ENCODE data around the gene WNT8B. TPM values are rescaled to one million over a fixed set of nuclear protein-coding genes. Genes with fewer than 3 reads are reported as not detected.

Gene WNT8B
- polyA plus RNA-seq, 6 donors from 2014 or later = 0.17 TPM; not detected in 5

- peak overlapping the region in 1 of 6 donors; percentile 61 for H3K27ac Mint-ChIP-seq
- H3K4me1 Mint-ChIP-seq = no peaks in the 10 kb centered on the region
- ATAC-seq (ENCODE audit: low read depth in 2 of 2) (no peak), DNase-seq (no peak)
- no peak overlapping the region for H3K4me3 Mint-ChIP-seq
- no peaks in the 10 kb centered on the region for H3K9me3 Mint-ChIP-seq
- peaks cover 11 to 18% of the 10 kb centered on the region in 2 donors for H3K36me3 Mint-ChIP-seq
- peaks cover 0 to 4% (median 0%) of the 10 kb centered on the region in 3 donors for H3K27me3 Mint-ChIP-seq
Measured at GRCh38 chr10:100510533-100511308, 47.9 kb downstream of the WNT8B start.

DNA sequence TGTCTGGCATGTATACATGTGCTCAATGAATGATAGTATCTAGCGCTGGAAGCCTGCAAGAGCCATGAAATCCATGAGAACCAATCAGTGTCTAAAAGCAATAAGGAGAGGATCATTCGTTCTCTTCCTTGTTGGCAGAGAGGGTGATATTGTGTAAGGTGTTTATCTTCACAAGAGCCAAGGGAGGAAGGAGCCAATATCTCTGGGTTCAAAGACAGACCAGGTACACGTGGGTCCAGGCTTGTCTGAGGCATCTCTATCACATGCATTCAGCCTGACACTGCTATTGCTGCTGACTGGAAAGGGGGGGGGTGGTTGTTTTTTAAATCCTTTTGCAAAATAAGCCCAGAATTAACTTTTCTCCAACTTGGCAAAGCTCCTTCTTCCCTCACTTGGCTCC lies 52.8 kb downstream of the WNT8B start:
- H3K4me3 Mint-ChIP-seq = no peak overlapping the region
- no peak overlapping the region for H3K27ac Mint-ChIP-seq
- no peaks in the 10 kb centered on the region for H3K9me3 Mint-ChIP-seq
- H3K4me1 Mint-ChIP-seq = peaks cover 7 to 12% (median 9%) of the 10 kb centered on the region in 3 donors
- DNase-seq (no peak), ATAC-seq (ENCODE audit: low read depth in 2 of 2) (no peak)
- H3K27me3 Mint-ChIP-seq = peaks cover 12 to 20% (median 17%) of the 10 kb centered on the region in 3 donors
- peaks cover 0 to 18% of the 10 kb centered on the region in 2 donors for H3K36me3 Mint-ChIP-seq

- DNase-seq (no peak), ATAC-seq (ENCODE audit: low read depth in 2 of 2) (no peak)
- H3K27ac Mint-ChIP-seq = peak overlapping the region in 2 of 6 donors; percentile 79 to 88
- H3K36me3 Mint-ChIP-seq = peaks cover 0 to 18% of the 10 kb centered on the region in 2 donors
- peaks cover 12 to 20% (median 17%) of the 10 kb centered on the region in 3 donors for H3K27me3 Mint-ChIP-seq
- H3K4me1 Mint-ChIP-seq = peaks cover 7 to 12% (median 9%) of the 10 kb centered on the region in 3 donors
- no peaks in the 10 kb centered on the region for H3K9me3 Mint-ChIP-seq
- H3K4me3 Mint-ChIP-seq = no peak overlapping the region
Measured at GRCh38 chr10:100516847-100517246, 54.0 kb downstream of the WNT8B start.

DNA sequence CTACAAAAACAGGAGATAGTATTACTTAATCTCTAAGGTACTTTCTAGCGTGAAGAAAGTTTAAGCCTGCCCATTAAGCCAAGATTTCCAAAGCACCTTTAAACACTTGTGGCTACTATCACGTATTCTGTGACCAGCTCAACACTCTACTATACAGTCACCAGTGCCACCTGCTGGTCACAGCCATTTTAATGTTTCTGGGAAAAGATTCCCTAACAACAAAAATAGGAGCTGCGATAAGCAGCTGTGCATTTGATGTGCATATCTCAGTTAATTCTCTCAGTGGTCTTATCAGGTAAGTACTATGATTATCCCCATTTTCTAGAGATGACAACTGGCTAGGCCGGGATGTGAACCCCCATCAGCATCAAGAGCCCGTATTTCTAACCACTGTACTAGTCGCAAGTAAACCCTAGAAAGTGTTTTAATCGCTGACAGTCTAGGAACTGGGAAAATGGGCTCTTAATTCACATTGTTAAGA lies 56.0 kb downstream of the WNT8B start:
- H3K4me3 Mint-ChIP-seq = peak overlapping the region in 5 of 8 donors; percentile 14 to 63 (median 51)
- ATAC-seq (ENCODE audit: low read depth in 2 of 2) = peak; percentile 57 to 61
- peaks cover 7 to 12% (median 9%) of the 10 kb centered on the region in 3 donors for H3K4me1 Mint-ChIP-seq
- peak overlapping the region in 1 of 6 donors; percentile 57 for H3K27ac Mint-ChIP-seq
- H3K36me3 Mint-ChIP-seq = peaks cover 4 to 14% of the 10 kb centered on the region in 2 donors
- peaks cover 12 to 20% (median 17%) of the 10 kb centered on the region in 3 donors for H3K27me3 Mint-ChIP-seq
- no peaks in the 10 kb centered on the region for H3K9me3 Mint-ChIP-seq
- DNase-seq = peak; percentile 29

GRCh38 chr10:100519311-100520051 lies 56.7 kb downstream of the WNT8B start, which contains the start of gene SEC31B:
Gene SEC31B, minus strand, starts transcription at chr10:100519861. Its CDS starts 2,909 bp downstream, at chr10:100516952.
- peak within 1 kb of the TSS in 1 of 6 donors; percentile 57 for H3K27ac Mint-ChIP-seq
- H3K4me3 Mint-ChIP-seq = peak within 1 kb of the TSS in 6 of 8 donors; percentile 50 to 64 (median 55)

DNA sequence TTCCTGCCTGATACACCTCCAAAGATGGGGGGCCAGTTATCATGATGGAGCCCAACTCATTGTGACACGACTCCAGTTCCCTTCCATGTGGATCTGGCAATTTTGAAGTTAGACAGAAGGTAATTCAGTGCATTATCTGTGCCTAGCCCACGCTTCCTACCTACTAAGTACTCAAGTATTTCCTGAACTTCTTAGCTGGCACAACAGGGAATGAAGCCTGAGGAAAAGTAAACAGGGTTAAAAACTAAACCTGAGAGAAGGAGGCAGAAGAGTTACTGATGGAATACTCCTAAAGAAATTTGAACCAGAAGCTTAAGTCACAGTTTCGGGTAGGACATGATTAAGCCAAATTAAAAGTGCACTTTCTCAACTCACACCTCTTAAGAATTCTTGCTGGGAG lies 58.0 kb downstream of the WNT8B start:
- H3K27me3 Mint-ChIP-seq = peaks cover 12 to 20% (median 13%) of the 10 kb centered on the region in 3 donors
- ATAC-seq (ENCODE audit: low read depth in 2 of 2) (no peak), DNase-seq (no peak)
- H3K4me3 Mint-ChIP-seq = no peak overlapping the region
- H3K9me3 Mint-ChIP-seq = no peaks in the 10 kb centered on the region
- H3K36me3 Mint-ChIP-seq = peaks cover 8 to 17% of the 10 kb centered on the region in 2 donors
- peaks cover 7 to 12% (median 9%) of the 10 kb centered on the region in 3 donors for H3K4me1 Mint-ChIP-seq
- H3K27ac Mint-ChIP-seq = no peak overlapping the region

More at GRCh38 chr10:100519311-100520051, 56.7 kb downstream of the WNT8B start, which contains the start of gene SEC31B:
- H3K9me3 Mint-ChIP-seq = no peaks in the 10 kb centered on the region
- DNase-seq (no peak), ATAC-seq (ENCODE audit: low read depth in 2 of 2) (peak in 1 of 2 donors; percentile 20)
- peaks cover 7 to 12% (median 9%) of the 10 kb centered on the region in 3 donors for H3K4me1 Mint-ChIP-seq
- peaks cover 11 to 14% of the 10 kb centered on the region in 2 donors for H3K36me3 Mint-ChIP-seq
- peaks cover 12 to 20% (median 17%) of the 10 kb centered on the region in 3 donors for H3K27me3 Mint-ChIP-seq

DNA sequence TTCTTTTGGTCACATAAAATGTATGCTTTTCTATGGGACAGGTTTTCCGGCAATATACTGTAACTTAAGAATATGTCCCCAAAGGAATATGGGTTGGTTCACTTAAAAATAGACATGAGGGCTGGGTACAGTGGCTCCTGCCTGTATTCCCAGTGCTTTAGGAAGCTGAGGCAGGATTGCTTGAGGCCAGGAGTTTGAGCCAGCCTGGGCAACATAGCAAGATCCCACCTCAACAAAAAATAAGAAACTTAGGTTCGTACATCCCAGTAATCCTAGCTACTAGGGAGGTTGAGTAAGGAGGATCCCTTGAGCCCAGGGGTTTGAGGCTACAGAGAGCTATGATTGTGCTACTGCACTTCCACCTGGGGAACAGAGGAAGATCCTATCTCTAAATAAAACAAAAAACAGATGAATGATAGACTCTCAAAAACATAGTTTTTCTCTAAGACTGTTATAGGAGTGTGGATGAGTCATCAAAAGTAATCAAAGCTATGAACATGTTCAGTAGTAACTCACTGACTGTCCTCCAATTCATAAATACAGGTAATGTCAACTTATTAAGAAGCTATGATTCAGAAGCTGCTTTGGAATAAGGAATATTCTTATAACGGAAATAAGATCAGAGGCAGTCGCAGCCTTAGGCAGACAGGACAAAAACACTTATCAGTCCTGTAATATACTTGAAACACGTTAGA lies 59.4 kb downstream of the WNT8B start:
- H3K9me3 Mint-ChIP-seq = no peaks in the 10 kb centered on the region
- H3K4me3 Mint-ChIP-seq = no peak overlapping the region
- no peak overlapping the region for H3K27ac Mint-ChIP-seq
- ATAC-seq (ENCODE audit: low read depth in 2 of 2) = no peak
- H3K36me3 Mint-ChIP-seq = peaks cover 0 to 27% of the 10 kb centered on the region in 2 donors
- peaks cover 12 to 20% (median 13%) of the 10 kb centered on the region in 3 donors for H3K27me3 Mint-ChIP-seq
- peaks cover 10 to 22% (median 12%) of the 10 kb centered on the region in 3 donors for H3K4me1 Mint-ChIP-seq
- DNase-seq = no peak

GRCh38 chr10:100522945-100523344 lies 60.1 kb downstream of the WNT8B start:
- H3K36me3 Mint-ChIP-seq = peaks cover 0 to 27% of the 10 kb centered on the region in 2 donors
- no peaks in the 10 kb centered on the region for H3K9me3 Mint-ChIP-seq
- no peak for ATAC-seq (ENCODE audit: low read depth in 2 of 2)
- H3K27ac Mint-ChIP-seq = no peak overlapping the region
- H3K27me3 Mint-ChIP-seq = peaks cover 9 to 15% (median 10%) of the 10 kb centered on the region in 3 donors
- H3K4me1 Mint-ChIP-seq = peaks cover 10 to 28% (median 17%) of the 10 kb centered on the region in 3 donors
- no peak for DNase-seq
- no peak overlapping the region for H3K4me3 Mint-ChIP-seq

DNA sequence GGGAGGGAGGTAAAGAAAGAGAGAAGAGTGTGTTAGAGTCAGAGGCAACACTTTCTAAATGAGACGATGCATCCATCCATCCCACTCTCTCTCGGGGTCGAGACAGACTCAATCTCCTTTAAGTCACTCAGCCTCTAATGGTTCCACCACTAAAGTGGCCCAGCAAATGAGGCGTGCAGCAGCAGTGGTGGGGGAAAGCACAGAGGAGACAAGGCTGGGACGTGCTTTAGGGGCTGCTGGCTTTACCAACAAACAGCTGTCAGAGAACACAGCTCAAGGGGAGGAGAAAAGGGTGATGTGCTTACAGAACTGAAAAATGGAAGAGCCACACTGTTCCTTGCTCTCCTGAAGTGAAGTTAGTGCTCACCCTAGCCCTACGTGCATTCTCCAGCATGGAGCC lies 61.4 kb downstream of the WNT8B start:
- Mint-ChIP-seq H3K27ac (no peak overlapping the region), H3K4me3 (no peak overlapping the region), H3K27me3 (peaks cover 0 to 3% (median 0%) of the 10 kb centered on the region in 3 donors), H3K36me3 (peaks cover 5 to 27% of the 10 kb centered on the region in 2 donors), H3K4me1 (peaks cover 10 to 33% (median 21%) of the 10 kb centered on the region in 3 donors), H3K9me3 (no peaks in the 10 kb centered on the region)
- no peak for ATAC-seq (ENCODE audit: low read depth in 2 of 2)
- DNase-seq = no peak

DNA sequence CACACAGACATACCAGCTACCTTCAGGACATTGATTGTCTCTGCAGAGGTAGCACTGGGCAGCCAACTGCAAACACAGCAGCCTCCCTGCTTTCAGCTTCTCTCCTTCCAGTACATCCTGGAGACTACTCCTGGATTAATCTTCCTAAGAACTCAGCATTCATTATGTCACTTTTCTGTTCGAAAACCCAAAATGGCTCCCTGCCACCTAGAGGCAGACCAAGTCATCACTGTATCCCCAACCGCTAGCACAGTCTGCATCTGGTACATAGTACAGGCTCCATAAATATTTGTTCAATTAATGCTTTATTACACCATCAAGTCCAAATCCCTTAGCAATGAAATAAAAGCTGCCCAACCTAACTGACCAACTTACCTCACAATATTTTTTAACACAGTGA lies 61.8 kb downstream of the WNT8B start:
- no peak overlapping the region for H3K27ac Mint-ChIP-seq
- H3K27me3 Mint-ChIP-seq = no peaks in the 10 kb centered on the region
- no peaks in the 10 kb centered on the region for H3K9me3 Mint-ChIP-seq
- H3K4me3 Mint-ChIP-seq = no peak overlapping the region
- ATAC-seq (ENCODE audit: low read depth in 2 of 2) = no peak
- DNase-seq = no peak
- peaks cover 7 to 27% of the 10 kb centered on the region in 2 donors for H3K36me3 Mint-ChIP-seq
- peaks cover 10 to 36% (median 22%) of the 10 kb centered on the region in 3 donors for H3K4me1 Mint-ChIP-seq

DNA sequence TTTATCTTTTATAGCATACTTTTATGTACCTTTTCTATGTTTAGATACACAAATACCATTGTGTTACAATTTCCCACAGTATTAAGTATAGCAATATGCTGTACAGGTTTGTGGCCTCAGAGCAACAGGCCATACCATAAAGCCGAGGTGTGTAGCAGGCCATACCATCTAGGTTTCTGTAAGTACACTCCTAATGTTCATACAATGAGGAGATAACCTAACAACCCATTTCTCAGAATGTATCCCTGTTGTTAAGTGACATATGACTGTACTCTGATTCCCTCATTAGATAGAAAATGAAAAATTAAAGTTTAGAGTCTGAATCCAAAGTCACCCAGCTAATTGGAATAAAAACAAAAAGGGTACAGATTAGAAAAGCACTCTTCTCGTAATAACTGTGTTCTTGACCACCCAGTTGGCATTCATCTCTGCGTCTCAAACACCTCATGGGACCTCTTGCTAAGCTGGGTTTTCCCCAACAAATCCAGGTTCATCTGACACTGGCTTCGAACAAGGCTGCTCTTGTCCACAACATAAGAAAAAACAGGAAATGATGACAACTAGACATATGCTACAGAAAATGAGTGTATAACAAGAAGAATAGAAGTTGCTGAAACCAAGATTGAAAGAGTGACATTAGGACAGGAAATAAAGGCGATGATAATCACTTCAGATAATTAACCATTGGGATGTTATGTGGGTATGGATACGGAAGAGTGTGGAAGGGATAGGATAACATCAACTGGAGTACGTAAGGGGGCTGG lies 65.5 kb downstream of the WNT8B start:
- ATAC-seq (ENCODE audit: low read depth in 2 of 2) = peak; percentile 22 to 41
- Mint-ChIP-seq H3K27me3 (no peaks in the 10 kb centered on the region), H3K4me1 (peaks cover 17 to 45% (median 30%) of the 10 kb centered on the region in 3 donors), H3K36me3 (peaks cover 9 to 27% of the 10 kb centered on the region in 2 donors), H3K27ac (peak overlapping the region; percentile 33 to 99 (median 96)), H3K9me3 (no peaks in the 10 kb centered on the region), H3K4me3 (peak overlapping the region; percentile 95 to 100 (median 100))
- DNase-seq = no peak

DNA sequence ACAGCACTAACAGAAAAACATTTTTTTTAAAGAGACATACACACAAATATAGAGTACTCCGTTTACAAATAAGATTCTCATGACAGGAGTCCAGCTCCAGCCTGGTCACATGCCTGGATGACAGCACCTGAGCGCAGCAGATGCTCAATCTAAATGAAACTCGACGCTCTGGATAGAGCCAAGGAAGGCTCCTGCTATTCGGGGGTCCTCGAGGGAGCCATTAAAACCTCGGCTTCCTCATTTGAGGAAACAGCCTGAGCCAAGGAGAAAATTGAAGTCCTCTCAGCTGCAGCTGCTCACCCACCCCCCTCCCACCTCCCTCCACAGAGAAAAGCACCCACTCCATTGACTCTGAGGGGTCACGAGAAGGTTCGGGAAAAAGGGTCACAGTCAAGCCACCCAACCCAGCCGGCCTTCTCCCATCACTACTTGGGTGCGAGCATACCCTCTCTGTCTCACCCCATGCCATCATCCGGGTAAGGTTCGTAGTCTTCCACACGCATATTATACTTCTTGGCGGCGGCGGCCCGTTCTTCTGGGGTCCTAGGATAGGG lies 66.2 kb downstream of the WNT8B start:
- no peaks in the 10 kb centered on the region for H3K9me3 Mint-ChIP-seq
- peak overlapping the region; percentile 66 to 99 (median 98) for H3K27ac Mint-ChIP-seq
- ATAC-seq (ENCODE audit: low read depth in 2 of 2) = peak; percentile 13 to 15
- peak overlapping the region; percentile 95 to 100 (median 100) for H3K4me3 Mint-ChIP-seq
- DNase-seq = no peak
- no peaks in the 10 kb centered on the region for H3K27me3 Mint-ChIP-seq
- peaks cover 9 to 20% of the 10 kb centered on the region in 2 donors for H3K36me3 Mint-ChIP-seq
- peaks cover 17 to 45% (median 30%) of the 10 kb centered on the region in 3 donors for H3K4me1 Mint-ChIP-seq
